Lower lobe of right lung (tissue), 2 donors: Measurements from ENCODE around the gene GOLGA6L9. TPM values are rescaled to one million over a fixed set of nuclear protein-coding genes. Genes with fewer than 3 reads are reported as not detected.
"Not testable (repeated sequence)": the region's sequence is repeated elsewhere in the genome, so short reads cannot be mapped to it uniquely, and the experiment has no call there.

Experiments used
- ATAC-seq, 2 donors: fragments of 200-7000 bp; cut with Tn5 transposase; one replicate each; pipeline ENCODE4 v1.9.1; 2020 to 2022; ENCODE audit warnings: mild to moderate bottlenecking in 2 of 2, moderate library complexity in 2 of 2
- DNase-seq: peaks from one replicate; pipeline ENCODE4 v3.0.0-alpha.2; 2020
- H3K27ac ChIP-seq: fragments of 200-600 bp; one replicate; pipeline ENCODE4 v1.8.0; 2022
- H3K27me3 ChIP-seq: fragments of 200-600 bp; one replicate; pipeline ENCODE4 v1.8.0; 2022; ENCODE audit warnings: low read depth
- H3K36me3 ChIP-seq: fragments of 200-600 bp; one replicate; pipeline ENCODE4 v1.8.0; 2022; ENCODE audit warnings: mild to moderate bottlenecking
- H3K4me1 ChIP-seq: fragments of 200-600 bp; one replicate; pipeline ENCODE4 v1.8.0; 2022
- H3K4me3 ChIP-seq: fragments of 200-600 bp; one replicate; pipeline ENCODE4 v1.8.0; 2022; ENCODE audit warnings: mild to moderate bottlenecking
- H3K9me3 ChIP-seq: fragments of 200-600 bp; one replicate; pipeline ENCODE4 v1.8.0; 2022
- intact Hi-C: fragments of 100-400 bp; cut with DNase I; formaldehyde crosslinking; loops from one replicate; pipeline ENCODE4 v1.11.0; 2022
- long read RNA-seq: library from polyadenylated mRNA; unstranded; transcript quantifications from one replicate; pipeline ENCODE4 v2.0.0, GENCODE V29; 2021
- total RNA-seq: library from RNA; stranded (reverse); fragmentation: NEBNext Ultra II Directional; extraction: Animal tissue kit (Norgen Biotek cat#: 25700); gene quantifications from one replicate; pipeline ENCODE4 v1.2.1, GENCODE V29; 2021
- TF ChIP-seq, protein P1 (sequence below): fragments of 200-600 bp; IDR thresholded peaks from one replicate; pipeline ENCODE4 v1.8.0; 2022; ENCODE audit warnings: antibody characterized with exemption, mild to moderate bottlenecking
- donor health status: DM: no; HTN: yes; CAD: no; lungs with severe emphysema.

GOLGA6L9 gene, protein sequence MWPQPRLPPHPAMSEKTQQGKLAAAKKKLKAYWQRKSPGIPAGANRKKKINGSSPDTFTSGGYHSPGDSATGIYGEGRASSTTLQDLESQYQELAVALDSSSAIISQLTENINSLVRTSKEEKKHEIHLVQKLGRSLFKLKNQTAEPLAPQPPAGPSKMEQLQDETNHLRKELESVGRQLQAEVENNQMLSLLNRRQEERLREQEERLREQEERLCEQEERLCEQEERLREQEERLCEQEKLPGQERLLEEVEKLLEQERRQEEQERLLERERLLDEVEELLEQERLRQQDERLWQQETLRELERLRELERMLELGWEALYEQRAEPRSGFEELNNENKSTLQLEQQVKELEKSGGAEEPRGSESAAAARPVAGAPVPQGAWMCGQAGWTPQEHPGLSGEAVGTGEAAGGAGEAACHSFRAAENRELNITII
- total RNA-seq = 6.0 TPM
- long read RNA-seq, full-length matches to known transcripts = 2 of 2 reads
- long read RNA-seq, partial matches to known transcripts = 0 of 2 reads
- long read RNA-seq, other reads (novel, unspliced or antisense) = 0 of 2 reads

DNA sequence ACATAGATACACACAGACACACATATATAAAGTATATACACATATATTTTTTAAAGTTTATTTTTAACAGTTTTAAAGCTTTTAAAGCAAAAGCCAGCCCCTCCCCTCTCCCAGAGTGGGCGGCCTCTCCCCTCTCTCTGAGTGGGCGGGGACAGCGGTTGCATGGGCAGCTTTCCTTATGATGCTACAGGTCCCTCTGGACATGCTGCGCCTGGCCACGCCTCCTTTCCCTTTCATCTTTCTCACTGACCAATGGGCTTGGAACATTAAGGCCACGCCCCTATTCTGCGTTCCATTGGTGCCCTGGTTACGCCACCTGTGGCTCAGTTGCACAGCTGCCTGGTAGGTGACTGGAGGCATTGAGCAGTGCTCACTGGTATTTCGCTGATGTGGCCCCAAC lies at the start of gene GOLGA6L9:
Gene GOLGA6L9, plus strand, starts transcription at position 124 of the 400 bp plus-strand sequence. Its CDS starts 264 bp downstream, at position 388.
- H3K36me3 ChIP-seq, ATAC-seq, DNase-seq, H3K4me3 ChIP-seq, intact Hi-C loops, H3K27me3 ChIP-seq, H3K27ac ChIP-seq, H3K4me1 ChIP-seq, H3K9me3 ChIP-seq: not testable (repeated sequence)

DNA sequence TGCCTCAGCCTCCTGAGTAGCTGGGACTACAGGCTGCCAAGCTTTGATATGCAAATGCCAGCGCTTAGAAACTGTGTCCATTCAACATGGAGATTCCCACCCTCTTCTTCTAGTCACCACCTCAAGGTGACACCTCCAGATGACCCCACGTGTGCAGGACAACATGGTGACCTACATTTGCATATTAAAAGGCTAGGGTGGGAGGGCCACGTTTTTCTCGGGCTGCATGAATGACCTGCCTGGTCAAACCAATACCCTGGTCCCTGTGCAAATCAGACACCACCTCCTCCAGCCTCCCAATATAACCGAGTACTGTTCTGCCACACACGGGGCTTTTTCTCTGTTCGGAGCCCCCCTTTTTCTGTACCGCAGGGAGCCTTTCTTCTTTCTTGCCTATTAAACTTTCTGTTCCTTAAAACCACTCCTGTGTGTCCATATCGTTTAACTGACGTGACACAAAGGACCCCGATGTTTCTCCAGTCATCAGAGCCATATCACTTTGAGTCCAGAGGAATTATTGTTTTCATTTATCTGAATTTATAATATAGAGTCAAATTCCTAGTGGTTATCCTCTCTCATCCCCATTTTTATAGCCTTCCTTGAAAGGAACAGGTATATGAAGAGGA lies 48.2 kb upstream of the GOLGA6L9 start:
- ATAC-seq, intact Hi-C loops, DNase-seq: not testable (repeated sequence)

DNA sequence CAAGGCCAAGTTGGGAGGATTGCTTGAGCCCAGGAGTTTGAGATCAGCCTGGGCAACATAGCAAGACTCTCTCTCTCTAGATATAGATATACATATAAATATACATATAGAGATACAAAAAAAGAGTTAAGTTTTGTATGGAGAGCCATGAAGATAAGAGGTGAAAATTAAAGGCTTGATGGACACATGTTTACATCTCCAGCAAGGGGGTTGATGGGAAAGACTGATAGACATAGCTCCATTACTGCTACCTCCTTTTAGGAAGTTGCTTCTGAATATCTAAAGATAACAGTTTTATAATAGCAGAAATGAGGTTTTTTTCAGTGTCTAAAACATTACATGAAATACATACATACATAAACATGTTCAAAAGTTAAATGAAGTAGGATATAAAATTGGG lies 42.4 kb upstream of the GOLGA6L9 start:
- H3K36me3 ChIP-seq, intact Hi-C loops, H3K27ac ChIP-seq, ATAC-seq, H3K4me1 ChIP-seq, H3K9me3 ChIP-seq, H3K4me3 ChIP-seq, DNase-seq, H3K27me3 ChIP-seq: not testable (repeated sequence)

More for the DNA sequence above, 48.2 kb upstream of the GOLGA6L9 start:
- H3K4me1 ChIP-seq, H3K9me3 ChIP-seq, H3K27me3 ChIP-seq, H3K27ac ChIP-seq, H3K36me3 ChIP-seq, H3K4me3 ChIP-seq: not testable (repeated sequence)

DNA sequence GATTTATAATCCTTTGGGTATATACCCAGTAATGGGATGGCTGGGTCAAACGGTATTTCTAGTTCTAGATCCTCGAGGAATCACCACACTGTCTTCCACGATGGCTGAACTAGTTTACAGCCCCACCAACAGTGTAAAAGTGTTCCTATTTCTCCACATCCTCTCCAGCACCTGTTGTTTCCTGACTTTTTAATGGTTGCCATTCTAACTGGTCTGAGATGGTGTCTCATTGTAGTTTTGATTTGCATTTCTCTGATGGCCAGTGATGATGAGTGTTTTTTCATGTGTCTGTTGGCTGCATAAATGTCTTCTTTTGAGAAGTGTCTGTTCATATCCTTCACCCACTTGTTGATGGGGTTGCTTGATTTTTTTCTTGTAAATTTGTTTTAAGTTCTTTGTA lies 39.5 kb upstream of the GOLGA6L9 start:
- DNase-seq, H3K36me3 ChIP-seq, ATAC-seq, H3K27me3 ChIP-seq, H3K4me1 ChIP-seq, intact Hi-C loops, H3K4me3 ChIP-seq, H3K9me3 ChIP-seq, H3K27ac ChIP-seq: not testable (repeated sequence)

DNA sequence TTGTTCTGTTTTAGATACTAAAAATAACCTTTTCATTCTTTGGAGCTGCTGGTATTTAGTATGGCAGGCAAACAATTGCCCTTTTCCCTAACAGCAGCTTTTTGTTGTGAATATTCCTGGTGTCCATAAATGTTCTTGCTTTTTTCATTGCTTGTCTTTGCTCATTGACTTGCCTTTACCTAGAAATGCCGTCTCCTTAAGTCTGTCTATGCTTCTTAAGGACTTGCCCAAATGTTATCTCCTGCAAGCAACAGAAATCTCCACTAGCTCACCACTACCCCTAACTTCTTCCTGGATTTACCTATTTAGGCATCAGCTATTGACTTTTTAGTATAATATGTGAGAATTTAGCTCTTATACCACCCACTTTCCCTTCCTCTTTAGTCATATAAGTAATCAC lies 37.5 kb upstream of the GOLGA6L9 start:
- ATAC-seq, H3K27me3 ChIP-seq, H3K27ac ChIP-seq, intact Hi-C loops, H3K36me3 ChIP-seq, H3K4me3 ChIP-seq, H3K4me1 ChIP-seq, H3K9me3 ChIP-seq, DNase-seq: not testable (repeated sequence)

DNA sequence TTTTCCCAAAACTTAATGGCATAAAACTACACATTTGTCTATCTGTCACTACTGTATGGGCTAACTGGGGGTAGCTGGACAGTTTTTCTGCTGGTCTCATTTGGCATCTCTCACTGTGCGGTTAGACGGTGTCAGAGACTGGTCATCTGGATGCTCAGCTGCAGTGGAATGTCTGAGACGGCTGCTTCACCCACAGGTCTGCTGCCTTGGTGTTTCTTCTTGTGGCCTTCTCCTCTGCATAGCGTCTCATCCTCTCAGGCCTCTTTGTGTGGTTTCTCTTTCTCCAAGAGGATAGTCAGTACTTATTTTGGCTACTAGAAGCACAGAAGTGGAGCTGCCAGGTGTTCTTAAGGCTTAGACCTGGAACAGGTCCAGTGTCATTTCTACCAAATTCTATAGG lies 35.9 kb upstream of the GOLGA6L9 start:
- Histone ChIP-seq H3K9me3 (no peaks in the 10 kb centered on the region), H3K36me3 (no peaks in the 10 kb centered on the region), H3K4me3 (no peak overlapping the region), H3K27me3 (no peaks in the 10 kb centered on the region), H3K4me1 (no peaks in the 10 kb centered on the region), H3K27ac (no peak overlapping the region)
- ATAC-seq (no peak), DNase-seq (no peak)
- TF ChIP-seq, protein P1, sequence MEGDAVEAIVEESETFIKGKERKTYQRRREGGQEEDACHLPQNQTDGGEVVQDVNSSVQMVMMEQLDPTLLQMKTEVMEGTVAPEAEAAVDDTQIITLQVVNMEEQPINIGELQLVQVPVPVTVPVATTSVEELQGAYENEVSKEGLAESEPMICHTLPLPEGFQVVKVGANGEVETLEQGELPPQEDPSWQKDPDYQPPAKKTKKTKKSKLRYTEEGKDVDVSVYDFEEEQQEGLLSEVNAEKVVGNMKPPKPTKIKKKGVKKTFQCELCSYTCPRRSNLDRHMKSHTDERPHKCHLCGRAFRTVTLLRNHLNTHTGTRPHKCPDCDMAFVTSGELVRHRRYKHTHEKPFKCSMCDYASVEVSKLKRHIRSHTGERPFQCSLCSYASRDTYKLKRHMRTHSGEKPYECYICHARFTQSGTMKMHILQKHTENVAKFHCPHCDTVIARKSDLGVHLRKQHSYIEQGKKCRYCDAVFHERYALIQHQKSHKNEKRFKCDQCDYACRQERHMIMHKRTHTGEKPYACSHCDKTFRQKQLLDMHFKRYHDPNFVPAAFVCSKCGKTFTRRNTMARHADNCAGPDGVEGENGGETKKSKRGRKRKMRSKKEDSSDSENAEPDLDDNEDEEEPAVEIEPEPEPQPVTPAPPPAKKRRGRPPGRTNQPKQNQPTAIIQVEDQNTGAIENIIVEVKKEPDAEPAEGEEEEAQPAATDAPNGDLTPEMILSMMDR = no peak
- intact Hi-C loops = no loop called here

DNA sequence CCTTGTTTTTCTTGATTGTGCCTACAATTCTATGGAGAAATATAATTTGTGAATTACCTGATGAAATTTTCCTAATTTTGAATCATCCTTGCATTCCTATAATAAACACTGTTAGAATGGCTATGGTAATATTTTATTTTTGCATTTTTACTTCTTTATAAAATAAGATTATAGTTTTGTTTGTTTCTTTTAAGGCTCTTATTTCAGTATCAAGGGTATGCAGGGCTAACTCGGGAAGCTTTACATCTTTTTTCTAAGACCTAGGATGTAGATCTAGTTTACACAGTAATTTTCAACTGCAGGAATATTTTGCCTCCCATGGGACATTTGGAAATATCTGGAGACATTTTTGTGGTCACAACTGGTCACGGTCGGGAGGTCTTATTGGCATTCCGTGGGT lies 33.8 kb upstream of the GOLGA6L9 start:
- intact Hi-C loops, H3K9me3 ChIP-seq, ATAC-seq, H3K27me3 ChIP-seq, H3K4me1 ChIP-seq, H3K27ac ChIP-seq, H3K36me3 ChIP-seq, H3K4me3 ChIP-seq, DNase-seq: not testable (repeated sequence)

DNA sequence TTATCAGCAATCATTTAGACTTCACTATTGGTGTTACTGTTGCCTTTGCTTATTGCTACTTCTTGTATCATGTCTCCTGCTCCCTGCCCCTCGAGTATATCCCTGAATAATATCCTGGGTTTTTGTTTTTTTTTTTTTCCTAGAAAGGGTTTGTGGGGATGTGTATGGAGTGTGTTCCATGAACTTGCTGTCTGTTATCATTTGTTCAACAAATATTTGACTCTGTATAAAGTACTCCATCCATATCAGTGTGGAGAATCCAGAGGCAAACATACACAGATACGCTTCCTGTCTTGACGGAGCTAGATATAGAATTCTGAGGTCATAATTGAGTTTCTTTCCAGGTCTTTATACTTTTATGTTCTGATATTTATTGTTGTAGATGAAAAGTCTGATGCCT lies 31.8 kb upstream of the GOLGA6L9 start:
- Histone ChIP-seq H3K36me3 (no peaks in the 10 kb centered on the region), H3K27me3 (no peaks in the 10 kb centered on the region), H3K9me3 (no peaks in the 10 kb centered on the region), H3K4me1 (no peaks in the 10 kb centered on the region), H3K4me3 (no peak overlapping the region), H3K27ac (no peak overlapping the region)
- no peak for ATAC-seq
- DNase-seq = no peak
- intact Hi-C loops = no loop called here
- TF ChIP-seq, protein P1 = no peak
